Activated naive CD8-positive, alpha-beta T cell treated with anti-CD3 and anti-CD28 coated beads for 36 hours (primary cell): ENCODE data around the gene NHLH1. TPM values are rescaled to one million over a fixed set of nuclear protein-coding genes. Genes with fewer than 3 reads are reported as not detected.
"Not testable (repeated sequence)": the region's sequence is repeated elsewhere in the genome, so short reads cannot be mapped to it uniquely, and the experiment has no call there.

Source experiments
- DNase-seq: peaks from one replicate; pipeline ENCODE4 v3.0.0; 2021
- H3K27ac Mint-ChIP-seq: one replicate; pipeline ENCODE4 v1.8.0; 2022; ENCODE audit warnings: mild to moderate bottlenecking, moderate library complexity, mixed read lengths
- H3K27me3 Mint-ChIP-seq: one replicate; pipeline ENCODE4 v1.8.0; 2022; ENCODE audit warnings: mild to moderate bottlenecking, mixed read lengths
- H3K36me3 Mint-ChIP-seq: one replicate; pipeline ENCODE4 v1.8.0; 2021; ENCODE audit warnings: mild to moderate bottlenecking, mixed read lengths
- H3K4me1 Mint-ChIP-seq: one replicate; pipeline ENCODE4 v1.8.0; 2021; ENCODE audit warnings: mixed read lengths
- H3K4me3 Mint-ChIP-seq: one replicate; pipeline ENCODE4 v1.8.0; 2022; ENCODE audit warnings: mild to moderate bottlenecking, moderate library complexity, mixed read lengths
- H3K9me3 Mint-ChIP-seq: one replicate; pipeline ENCODE4 v1.8.0; 2022; ENCODE audit warnings: mixed read lengths
- total RNA-seq, 2 experiments: library from RNA; stranded (reverse); gene quantifications; one replicate each; pipeline ENCODE4 v1.2.3, GENCODE V29; 2021

Gene NHLH1
- total RNA-seq, 2 experiments from 2014 or later: 0.34 to 0.52 TPM

GRCh38 chr1:160365325-160365724 lies 1.5 kb upstream of the NHLH1 start:
- no peak for DNase-seq
- Mint-ChIP-seq H3K27me3 (no peaks in the 10 kb centered on the region), H3K27ac (no peak overlapping the region), H3K9me3 (no peaks in the 10 kb centered on the region), H3K36me3 (peaks cover 4% of the 10 kb centered on the region), H3K4me3 (no peak overlapping the region), H3K4me1 (no peaks in the 10 kb centered on the region)

GRCh38 chr1:160367516-160367900 lies 637 bp downstream of the NHLH1 start:
- Mint-ChIP-seq H3K27ac (no peak overlapping the region), H3K27me3 (no peaks in the 10 kb centered on the region), H3K4me1 (no peaks in the 10 kb centered on the region), H3K36me3 (no peaks in the 10 kb centered on the region), H3K9me3 (no peaks in the 10 kb centered on the region), H3K4me3 (no peak overlapping the region)
- no peak for DNase-seq

- Mint-ChIP-seq H3K27me3 (no peaks in the 10 kb centered on the region), H3K9me3 (no peaks in the 10 kb centered on the region), H3K4me3 (no peak overlapping the region), H3K4me1 (no peaks in the 10 kb centered on the region), H3K27ac (no peak overlapping the region), H3K36me3 (no peaks in the 10 kb centered on the region)
- no peak for DNase-seq
Measured at GRCh38 chr1:160367934-160368923, 1.4 kb downstream of the NHLH1 start.

- no peak overlapping the region for H3K4me3 Mint-ChIP-seq
- H3K9me3 Mint-ChIP-seq: no peaks in the 10 kb centered on the region
- no peaks in the 10 kb centered on the region for H3K36me3 Mint-ChIP-seq
- H3K27me3 Mint-ChIP-seq: no peaks in the 10 kb centered on the region
- no peak for DNase-seq
- no peaks in the 10 kb centered on the region for H3K4me1 Mint-ChIP-seq
- no peak overlapping the region for H3K27ac Mint-ChIP-seq
Measured at GRCh38 chr1:160369087-160369486, 2.2 kb downstream of the NHLH1 start.

- Mint-ChIP-seq H3K36me3 (no peaks in the 10 kb centered on the region), H3K27ac (no peak overlapping the region), H3K27me3 (no peaks in the 10 kb centered on the region), H3K4me1 (peaks cover 2% of the 10 kb centered on the region), H3K9me3 (no peaks in the 10 kb centered on the region), H3K4me3 (no peak overlapping the region)
- DNase-seq: no peak
Measured at GRCh38 chr1:160370561-160371345, 3.9 kb downstream of the NHLH1 start.

GRCh38 chr1:160371346-160371631 lies 4.4 kb downstream of the NHLH1 start:
- H3K27ac Mint-ChIP-seq: no peak overlapping the region
- no peaks in the 10 kb centered on the region for H3K36me3 Mint-ChIP-seq
- no peak for DNase-seq
- no peaks in the 10 kb centered on the region for H3K27me3 Mint-ChIP-seq
- no peak overlapping the region for H3K4me3 Mint-ChIP-seq
- H3K9me3 Mint-ChIP-seq: no peaks in the 10 kb centered on the region
- H3K4me1 Mint-ChIP-seq: peaks cover 5% of the 10 kb centered on the region

GRCh38 chr1:160371756-160372155 lies 4.9 kb downstream of the NHLH1 start:
- H3K9me3 Mint-ChIP-seq: no peaks in the 10 kb centered on the region
- DNase-seq: no peak
- H3K36me3 Mint-ChIP-seq: no peaks in the 10 kb centered on the region
- no peak overlapping the region for H3K4me3 Mint-ChIP-seq
- peaks cover 8% of the 10 kb centered on the region for H3K4me1 Mint-ChIP-seq
- no peaks in the 10 kb centered on the region for H3K27me3 Mint-ChIP-seq
- no peak overlapping the region for H3K27ac Mint-ChIP-seq

GRCh38 chr1:160373696-160374095 lies 6.8 kb downstream of the NHLH1 start:
- H3K27ac Mint-ChIP-seq: no peak overlapping the region
- H3K36me3 Mint-ChIP-seq: no peaks in the 10 kb centered on the region

GRCh38 chr1:160374306-160375110 lies 7.6 kb downstream of the NHLH1 start:
- DNase-seq: no peak
- Mint-ChIP-seq H3K27ac (no peak overlapping the region), H3K4me3 (no peak overlapping the region), H3K27me3 (no peaks in the 10 kb centered on the region), H3K9me3 (no peaks in the 10 kb centered on the region), H3K4me1 (peaks cover 8% of the 10 kb centered on the region), H3K36me3 (no peaks in the 10 kb centered on the region)

More at GRCh38 chr1:160373696-160374095, 6.8 kb downstream of the NHLH1 start:
- DNase-seq: no peak
- H3K9me3 Mint-ChIP-seq: no peaks in the 10 kb centered on the region
- no peaks in the 10 kb centered on the region for H3K27me3 Mint-ChIP-seq
- no peak overlapping the region for H3K4me3 Mint-ChIP-seq
- H3K4me1 Mint-ChIP-seq: peaks cover 8% of the 10 kb centered on the region

GRCh38 chr1:160375788-160376524 lies 9.1 kb downstream of the NHLH1 start:
- DNase-seq: no peak
- H3K9me3 Mint-ChIP-seq: no peaks in the 10 kb centered on the region
- H3K36me3 Mint-ChIP-seq: no peaks in the 10 kb centered on the region
- H3K4me1 Mint-ChIP-seq: peaks cover 8% of the 10 kb centered on the region
- H3K27ac Mint-ChIP-seq: no peak overlapping the region
- no peak overlapping the region for H3K4me3 Mint-ChIP-seq
- no peaks in the 10 kb centered on the region for H3K27me3 Mint-ChIP-seq

- Mint-ChIP-seq H3K4me1 (peaks cover 8% of the 10 kb centered on the region), H3K36me3 (no peaks in the 10 kb centered on the region), H3K27ac (no peak overlapping the region), H3K4me3 (no peak overlapping the region), H3K9me3 (no peaks in the 10 kb centered on the region), H3K27me3 (no peaks in the 10 kb centered on the region)
- DNase-seq: peak; percentile 13
Measured at GRCh38 chr1:160376525-160377131, 9.8 kb downstream of the NHLH1 start.

- DNase-seq: no peak
- H3K27me3 Mint-ChIP-seq: no peaks in the 10 kb centered on the region
- no peaks in the 10 kb centered on the region for H3K9me3 Mint-ChIP-seq
- H3K27ac Mint-ChIP-seq: no peak overlapping the region
- peaks cover 8% of the 10 kb centered on the region for H3K4me1 Mint-ChIP-seq
- no peaks in the 10 kb centered on the region for H3K36me3 Mint-ChIP-seq
- no peak overlapping the region for H3K4me3 Mint-ChIP-seq
Measured at GRCh38 chr1:160377585-160378206, 10.8 kb downstream of the NHLH1 start.

GRCh38 chr1:160384812-160385211 lies 17.9 kb downstream of the NHLH1 start:
- DNase-seq, H3K9me3 Mint-ChIP-seq, H3K27me3 Mint-ChIP-seq, H3K4me1 Mint-ChIP-seq, H3K36me3 Mint-ChIP-seq, H3K27ac Mint-ChIP-seq, H3K4me3 Mint-ChIP-seq: not testable (repeated sequence)

GRCh38 chr1:160388406-160388805 lies 21.5 kb downstream of the NHLH1 start:
- DNase-seq, H3K4me3 Mint-ChIP-seq: not testable (repeated sequence)

More at GRCh38 chr1:160388406-160388805, 21.5 kb downstream of the NHLH1 start:
- H3K36me3 Mint-ChIP-seq, H3K4me1 Mint-ChIP-seq, H3K27me3 Mint-ChIP-seq, H3K27ac Mint-ChIP-seq, H3K9me3 Mint-ChIP-seq: not testable (repeated sequence)
